PFSK-1 (cell line): ENCODE results near the gene EREG.

ENCODE experiments used
- POLR2AphosphoS5 ChIP-seq: IDR thresholded peaks from 2 replicates; pipeline ENCODE4 v1.6.1; 2012; ENCODE audit warnings: low read depth, mild to moderate bottlenecking, control low read depth, low read length, moderate library complexity
- SIN3A ChIP-seq: IDR thresholded peaks from 2 replicates; pipeline ENCODE4 v1.6.1; 2012; ENCODE audit warnings: mild to moderate bottlenecking, low read length, moderate library complexity, borderline replicate concordance; ENCODE audit not compliant: insufficient read depth
- TAF1 ChIP-seq: IDR thresholded peaks from 2 replicates; pipeline ENCODE4 v1.6.1; 2012; ENCODE audit warnings: low read length, control low read depth, borderline replicate concordance; ENCODE audit not compliant: insufficient read depth
- TF ChIP-seq, protein P1 (sequence below), 2 experiments: IDR thresholded peaks; 2 replicates each; pipeline versions ENCODE4 v1.6.1 to v1.8.0; 2011 to 2012; ENCODE audit warnings: low read depth in 2 of 2, low read length in 2 of 2, control low read depth in 1 of 2, inconsistent platforms in 1 of 2, mild to moderate bottlenecking in 1 of 2, moderate library complexity in 1 of 2; ENCODE audit not compliant: insufficient read depth in 1 of 2

DNA sequence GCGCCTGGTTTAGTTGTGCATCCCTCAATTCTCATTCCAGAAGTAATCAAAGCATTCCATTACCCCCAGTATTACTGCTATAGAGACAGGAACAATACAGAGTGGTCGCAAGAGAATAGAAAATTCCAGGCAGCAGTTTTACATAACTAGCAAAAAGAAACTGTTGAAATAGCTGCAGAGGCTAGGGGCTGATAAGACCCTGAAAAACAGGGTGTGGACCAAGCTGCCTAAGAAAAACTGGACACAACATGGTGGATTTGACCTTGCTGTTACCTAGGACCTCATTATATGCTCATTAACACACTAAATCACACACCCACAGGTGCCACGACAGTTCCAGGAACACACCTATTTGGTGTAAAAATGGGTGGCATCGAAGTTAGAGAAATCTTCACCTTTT, 41.3 kb upstream of the EREG start:
- TF ChIP-seq POLR2AphosphoS5 (no peak), TAF1 (no peak), SIN3A (no peak)
- TF ChIP-seq, protein P1, sequence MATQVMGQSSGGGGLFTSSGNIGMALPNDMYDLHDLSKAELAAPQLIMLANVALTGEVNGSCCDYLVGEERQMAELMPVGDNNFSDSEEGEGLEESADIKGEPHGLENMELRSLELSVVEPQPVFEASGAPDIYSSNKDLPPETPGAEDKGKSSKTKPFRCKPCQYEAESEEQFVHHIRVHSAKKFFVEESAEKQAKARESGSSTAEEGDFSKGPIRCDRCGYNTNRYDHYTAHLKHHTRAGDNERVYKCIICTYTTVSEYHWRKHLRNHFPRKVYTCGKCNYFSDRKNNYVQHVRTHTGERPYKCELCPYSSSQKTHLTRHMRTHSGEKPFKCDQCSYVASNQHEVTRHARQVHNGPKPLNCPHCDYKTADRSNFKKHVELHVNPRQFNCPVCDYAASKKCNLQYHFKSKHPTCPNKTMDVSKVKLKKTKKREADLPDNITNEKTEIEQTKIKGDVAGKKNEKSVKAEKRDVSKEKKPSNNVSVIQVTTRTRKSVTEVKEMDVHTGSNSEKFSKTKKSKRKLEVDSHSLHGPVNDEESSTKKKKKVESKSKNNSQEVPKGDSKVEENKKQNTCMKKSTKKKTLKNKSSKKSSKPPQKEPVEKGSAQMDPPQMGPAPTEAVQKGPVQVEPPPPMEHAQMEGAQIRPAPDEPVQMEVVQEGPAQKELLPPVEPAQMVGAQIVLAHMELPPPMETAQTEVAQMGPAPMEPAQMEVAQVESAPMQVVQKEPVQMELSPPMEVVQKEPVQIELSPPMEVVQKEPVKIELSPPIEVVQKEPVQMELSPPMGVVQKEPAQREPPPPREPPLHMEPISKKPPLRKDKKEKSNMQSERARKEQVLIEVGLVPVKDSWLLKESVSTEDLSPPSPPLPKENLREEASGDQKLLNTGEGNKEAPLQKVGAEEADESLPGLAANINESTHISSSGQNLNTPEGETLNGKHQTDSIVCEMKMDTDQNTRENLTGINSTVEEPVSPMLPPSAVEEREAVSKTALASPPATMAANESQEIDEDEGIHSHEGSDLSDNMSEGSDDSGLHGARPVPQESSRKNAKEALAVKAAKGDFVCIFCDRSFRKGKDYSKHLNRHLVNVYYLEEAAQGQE (IDR thresholded peaks at IDR 0.05; ENCODE audit: insufficient read depth in 1 of 2, low read depth in 2 of 2, low read length in 2 of 2) = no peak
